LNCAP (cell line): ENCODE data around the gene DIPK1B.

Source experiments
- CTCF ChIP-seq: fragments of 450-650 bp; IDR thresholded peaks from 2 replicates; pipeline ENCODE4 v1.5.1; 2017; ENCODE audit warnings: mild to moderate bottlenecking

The DIPK1B gene

GRCh38 chr9:136676297-136676794, 36.0 kb upstream of the DIPK1B start:
- TF ChIP-seq CTCF = no peak

- TF ChIP-seq CTCF = no peak
Observed at GRCh38 chr9:136676920-136677686, 35.3 kb upstream of the DIPK1B start.

GRCh38 chr9:136678034-136678433, 34.3 kb upstream of the DIPK1B start:
- TF ChIP-seq CTCF = no peak

GRCh38 chr9:136678624-136679023, 33.7 kb upstream of the DIPK1B start:
- no peak for TF ChIP-seq CTCF

- no peak for TF ChIP-seq CTCF
Observed at GRCh38 chr9:136679431-136679941, 32.9 kb upstream of the DIPK1B start.

GRCh38 chr9:136681029-136681428, 31.3 kb upstream of the DIPK1B start:
- TF ChIP-seq CTCF = no peak

- no peak for TF ChIP-seq CTCF
Observed at GRCh38 chr9:136681945-136682699, 30.2 kb upstream of the DIPK1B start.
